Activated CD4-positive, alpha-beta T cell treated with anti-CD3 and anti-CD28 coated beads, Interleukin-2, amount 50 U/mL, for 16 hours (primary cell): ENCODE measurements around the gene ADCY9.
"Not testable (repeated sequence)": the region's sequence is repeated elsewhere in the genome, so short reads cannot be mapped to it uniquely, and the experiment has no call there.

Source experiments
- DNase-seq: peaks from one replicate; pipeline ENCODE4 v3.0.0-alpha.2; 2020

The ADCY9 gene

GRCh38 chr16:3966681-3967080 lies 149.6 kb downstream of the ADCY9 start:
- DNase-seq: no peak

- no peak for DNase-seq
These were observed 150.3 kb downstream of the ADCY9 start for GRCh38 chr16:3965781-3966582.

GRCh38 chr16:3965306-3965705 lies 150.9 kb downstream of the ADCY9 start:
- no peak for DNase-seq

- DNase-seq: no peak
These were observed 151.5 kb downstream of the ADCY9 start for GRCh38 chr16:3964686-3965290.

- DNase-seq: no peak
These were observed 152.2 kb downstream of the ADCY9 start for GRCh38 chr16:3963886-3964685.

GRCh38 chr16:3963203-3963602 lies 153.0 kb downstream of the ADCY9 start:
- DNase-seq: no peak

DNA sequence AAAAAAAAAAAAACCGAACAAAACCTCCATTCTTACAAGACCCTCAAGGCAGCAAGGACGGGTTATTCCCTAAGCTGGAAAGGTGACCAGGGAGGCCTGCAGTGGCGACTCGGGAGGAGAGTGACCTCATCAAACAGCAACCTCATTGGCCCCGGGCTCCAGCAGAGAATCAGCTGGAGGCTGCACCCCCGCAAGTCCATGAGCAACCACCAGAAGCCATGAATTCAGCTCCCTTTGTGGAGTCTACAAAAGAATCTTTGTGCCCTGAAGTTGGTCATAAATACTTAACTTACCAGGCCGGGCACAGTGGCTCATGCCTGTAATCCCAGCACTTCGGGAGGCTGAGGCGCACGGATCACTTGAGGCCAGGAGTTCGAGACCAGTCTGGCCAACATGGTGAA lies 154.8 kb downstream of the ADCY9 start:
- no peak for DNase-seq

GRCh38 chr16:3959926-3960590 lies 156.2 kb downstream of the ADCY9 start:
- not testable (repeated sequence) for DNase-seq

DNA sequence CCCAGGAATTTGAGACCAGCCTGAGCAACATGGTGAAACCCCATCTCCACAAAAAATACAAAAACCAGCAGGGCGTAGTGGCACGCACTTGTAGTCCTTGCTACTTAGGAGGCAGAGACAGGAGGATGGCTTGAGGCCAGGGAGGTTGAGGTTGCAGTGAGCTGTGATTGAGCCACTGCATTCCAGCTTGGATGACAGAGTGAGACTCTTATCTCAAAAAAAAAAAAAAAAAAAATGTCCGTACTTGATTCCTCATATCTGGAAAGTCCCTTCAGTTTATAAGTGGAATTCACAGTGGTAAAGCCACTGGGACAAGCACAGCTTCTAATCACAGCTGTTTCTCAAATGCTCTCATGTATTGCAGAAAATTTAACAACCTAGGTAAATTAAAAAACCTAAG lies 157.1 kb downstream of the ADCY9 start:
- DNase-seq: no peak

DNA sequence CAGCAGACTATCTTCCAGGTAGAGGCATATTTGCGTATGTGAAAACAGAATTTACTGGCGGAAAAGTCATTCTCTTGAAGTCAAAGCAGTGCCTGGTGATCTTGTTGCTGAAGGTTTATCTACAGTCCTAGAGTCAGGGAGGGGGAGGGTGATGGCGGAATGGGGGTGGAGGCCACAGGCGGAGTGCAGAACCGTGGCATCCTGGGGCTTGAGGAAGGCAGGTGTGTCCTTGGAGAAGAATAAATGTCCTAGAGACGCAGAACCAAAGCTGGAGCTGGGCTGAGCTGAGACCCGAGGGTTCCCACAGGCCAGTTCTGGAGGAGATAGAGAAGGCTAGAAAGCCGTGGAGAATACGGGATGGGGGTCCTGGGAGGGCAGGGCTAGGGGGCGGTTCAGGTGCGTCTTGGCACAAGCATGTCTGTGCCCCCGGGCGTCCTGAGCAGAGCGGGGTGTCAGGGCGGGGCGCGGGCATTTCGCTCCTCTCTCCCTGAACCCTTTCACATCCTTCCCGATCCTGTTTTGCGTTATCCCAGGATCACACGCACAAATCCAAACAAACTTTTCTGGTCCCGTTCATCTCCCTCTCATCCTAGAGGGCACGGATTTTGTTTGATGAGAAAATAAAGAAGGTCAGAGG lies 158.8 kb downstream of the ADCY9 start:
- no peak for DNase-seq

GRCh38 chr16:3954411-3954921 lies 161.8 kb downstream of the ADCY9 start:
- DNase-seq: no peak

DNA sequence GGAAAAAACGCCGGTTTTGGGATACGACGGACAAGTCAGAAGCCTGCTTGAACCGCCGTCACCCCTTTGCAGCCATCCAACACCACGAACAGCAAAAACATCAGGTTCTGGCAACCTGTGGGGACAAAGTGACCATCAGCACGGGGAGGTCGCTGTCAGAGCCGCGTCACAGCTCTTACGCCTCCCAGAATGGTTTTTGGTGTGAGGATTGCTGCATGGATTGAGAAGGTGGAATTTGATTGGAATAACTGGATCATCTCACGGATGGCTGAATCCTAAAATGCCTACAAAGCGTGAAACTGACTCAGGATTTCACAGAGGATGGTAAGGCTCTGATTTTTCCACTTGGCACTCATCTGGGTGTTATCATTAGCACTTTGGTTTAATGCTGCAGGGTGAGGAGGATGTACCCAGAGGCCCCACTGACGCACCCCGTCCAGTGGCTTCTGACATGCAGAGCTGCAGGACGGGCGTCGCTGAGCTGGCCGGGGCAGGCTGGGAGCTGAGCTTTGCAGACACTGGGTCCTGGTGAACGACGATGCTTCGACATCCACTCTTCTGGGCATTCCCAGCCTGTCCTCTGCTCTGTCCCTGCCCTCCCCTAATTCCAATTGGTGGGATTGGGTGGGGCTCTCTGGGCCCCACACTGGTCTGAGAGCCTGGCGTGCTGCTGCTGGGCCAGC lies 162.4 kb downstream of the ADCY9 start:
- DNase-seq: no peak

GRCh38 chr16:3952737-3953131 lies 163.5 kb downstream of the ADCY9 start:
- no peak for DNase-seq

- DNase-seq: no peak
These were observed 164.1 kb downstream of the ADCY9 start for GRCh38 chr16:3951861-3952736.

GRCh38 chr16:3951380-3951779 lies 164.9 kb downstream of the ADCY9 start:
- DNase-seq: not testable (repeated sequence)

DNA sequence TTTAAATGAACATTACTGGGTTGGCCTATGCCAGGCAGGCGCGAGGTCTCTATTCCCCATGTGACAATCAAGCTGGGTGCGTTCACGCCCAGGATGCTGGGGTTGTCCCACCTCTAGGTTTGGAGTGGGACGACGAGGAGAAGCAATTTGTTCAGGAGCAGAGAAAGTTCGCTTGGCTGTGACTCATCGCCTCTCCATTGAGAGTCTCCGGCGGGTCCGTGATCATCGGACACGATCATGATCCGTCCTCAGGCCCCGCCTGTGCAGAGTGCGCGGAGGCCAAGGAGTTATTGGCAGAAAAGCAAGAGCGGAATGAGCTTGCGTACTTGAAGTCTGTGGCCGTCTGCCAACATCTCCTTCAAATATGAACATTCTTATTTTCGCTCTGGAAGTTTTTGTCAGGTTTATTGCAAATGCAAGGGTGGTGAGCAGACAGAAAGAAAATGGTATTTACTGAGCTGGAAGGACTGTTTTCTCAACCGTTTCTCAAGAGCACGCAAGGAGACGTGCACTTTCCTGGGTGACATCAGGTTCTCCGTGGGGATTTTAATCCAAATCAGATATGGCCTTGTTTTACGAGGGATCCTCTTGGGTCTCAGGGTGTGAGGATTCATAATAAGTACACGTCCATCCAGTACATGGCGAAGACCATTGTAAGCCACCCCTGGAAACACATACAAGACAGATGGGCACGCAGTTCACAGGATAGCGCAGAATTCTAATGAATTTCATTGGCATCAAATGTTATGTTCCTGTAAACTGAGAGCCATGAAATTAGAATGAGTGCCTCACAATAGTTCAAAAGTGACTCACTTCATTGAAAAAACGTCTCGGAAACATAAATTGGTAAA lies 165.7 kb downstream of the ADCY9 start:
- no peak for DNase-seq

DNA sequence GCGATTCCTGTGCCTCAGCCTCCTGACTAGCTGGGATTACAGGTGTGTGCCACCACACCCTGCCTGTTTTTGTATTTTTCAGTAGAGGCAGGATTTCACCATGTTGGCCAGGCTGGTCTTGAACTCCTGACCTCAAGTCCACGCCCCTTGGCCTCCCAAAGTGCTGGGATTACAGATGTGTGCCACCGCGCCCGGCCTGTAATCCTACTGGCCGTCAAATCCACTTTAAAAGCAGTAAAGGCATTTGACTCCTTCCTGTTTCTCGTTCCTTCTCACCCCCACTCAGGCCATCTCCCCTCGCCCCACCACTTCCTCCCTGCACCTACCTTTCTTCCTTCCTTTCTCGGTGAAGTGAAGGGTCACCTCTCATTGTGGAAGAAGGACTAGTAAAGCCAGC lies 166.3 kb downstream of the ADCY9 start:
- DNase-seq: no peak

GRCh38 chr16:3949287-3949686 lies 167.0 kb downstream of the ADCY9 start:
- no peak for DNase-seq

- DNase-seq: no peak
These were observed 167.8 kb downstream of the ADCY9 start for GRCh38 chr16:3948378-3948995.
